ENCODE data around the gene STAC3. TPM values are rescaled to one million over a fixed set of nuclear protein-coding genes. Genes with fewer than 3 reads are reported as not detected.

Gene STAC3
- total and polyA plus RNA-seq, 9 of the 15 experiments (the other 6 are each of a cell fraction or from before 2014, with no cell fraction given) = 0.45 to 6.4 (median 3.3) TPM

GRCh38 chr12:57213763-57214397, 37.1 kb downstream of the STAC3 start:
- H3K4me1 ChIP-seq (replicated peaks in 1 of 2; ENCODE audit: control insufficient read depth in 2 of 2, insufficient read depth in 2 of 2, low read length in 2 of 2) = peaks cover 17 to 53% of the 10 kb centered on the region in 2 experiments; a peak in 4 of 5 replicates
- H2AFZ ChIP-seq (ENCODE audit: low read depth, low read length) = peak overlapping the region; percentile 87; the same call in 1 of the 2 replicates
- intact Hi-C loops (cut with micrococcal nuclease) = loop anchor here (1.0 to 2.0 kb wide), 3 partner anchors 25 to 239 kb away; no protein-coding TSS in a partner anchor

More at GRCh38 chr12:57213763-57214397, 37.1 kb downstream of the STAC3 start:
- peaks cover 26 to 72% of the 10 kb centered on the region in 2 experiments for H3K27me3 ChIP-seq (ENCODE audit: control insufficient read depth in 2 of 2, insufficient read depth in 2 of 2, low read length in 2 of 2)
- DNase-seq (ENCODE audit: extremely low read depth in 1 of 4, low spot score in 3 of 4) (no peak), FAIRE-seq (peak; percentile 11), ATAC-seq (no peak)
- H3K36me3 ChIP-seq (ENCODE audit: control insufficient read depth, insufficient read depth, low read length) = no peaks in the 10 kb centered on the region
- H3K4me2 ChIP-seq (ENCODE audit: insufficient read depth, low read length) = peak overlapping the region; percentile 48
- H3K9me3 ChIP-seq (replicated peaks; ENCODE audit: control insufficient read depth, insufficient read depth, low read depth, low read length) = no peaks in the 10 kb centered on the region
- peaks cover 3% of the 10 kb centered on the region for H3K9me1 ChIP-seq (ENCODE audit: control insufficient read depth, insufficient read depth, low read length)
- no peak overlapping the region; a peak in 1 of 4 replicates for H3K9ac ChIP-seq (ENCODE audit: insufficient read depth in 1 of 2, low read depth in 2 of 2, low read length in 2 of 2)
- H4K20me1 ChIP-seq (replicated peaks; ENCODE audit: control insufficient read depth, insufficient read depth, low read length) = peaks cover 17% of the 10 kb centered on the region; the same call in 1 of the 2 replicates
- TF ChIP-seq TGIF2 (CRISPR knock-in tag; IDR thresholded peaks at IDR 0.05) (no peak), NCOA1 (IDR thresholded peaks at IDR 0.05; ENCODE audit: low read depth) (no peak), IRF2 (CRISPR knock-in tag; IDR thresholded peaks at IDR 0.05) (no peak), ZNF311 (CRISPR knock-in tag; IDR thresholded peaks at IDR 0.05) (no peak), E2F5 (CRISPR knock-in tag; IDR thresholded peaks at IDR 0.05) (no peak), ZNF263 (CRISPR knock-in tag; IDR thresholded peaks at IDR 0.05; ENCODE audit: borderline replicate concordance) (no peak), HCFC1 (IDR thresholded peaks at IDR 0.05; ENCODE audit: low read depth, low read length) (no peak), TFAM (CRISPR knock-in tag; conservative IDR thresholded peaks at IDR 0.05) (no peak), CTBP1 (IDR thresholded peaks at IDR 0.05; ENCODE audit: borderline replicate concordance) (no peak), RB1 (IDR thresholded peaks at IDR 0.05; ENCODE audit: low read depth) (no peak), SLC30A9 (CRISPR knock-in tag; IDR thresholded peaks at IDR 0.05) (no peak), HDAC1 (IDR thresholded peaks at IDR 0.05) (0 out of 4 replicates have a peak, but pooled peaks of 1 of the 2 experiments have one; percentile 21), ESRRA (IDR thresholded peaks at IDR 0.05; ENCODE audit: borderline replicate concordance, low read depth) (no peak), ELF1 (tag; IDR thresholded peaks at IDR 0.05) (peak; percentile 77), BCOR (IDR thresholded peaks at IDR 0.05) (no peak), SMARCC2 (IDR thresholded peaks at IDR 0.05; ENCODE audit: low read depth) (no peak), TRIM24 (IDR thresholded peaks at IDR 0.05) (no peak), FOXP1 (CRISPR knock-in tag; IDR thresholded peaks at IDR 0.05) (no peak), ZNF764 (CRISPR knock-in tag; IDR thresholded peaks at IDR 0.05; ENCODE audit: low read depth) (no peak)
- TF ChIP-seq, protein P1, sequence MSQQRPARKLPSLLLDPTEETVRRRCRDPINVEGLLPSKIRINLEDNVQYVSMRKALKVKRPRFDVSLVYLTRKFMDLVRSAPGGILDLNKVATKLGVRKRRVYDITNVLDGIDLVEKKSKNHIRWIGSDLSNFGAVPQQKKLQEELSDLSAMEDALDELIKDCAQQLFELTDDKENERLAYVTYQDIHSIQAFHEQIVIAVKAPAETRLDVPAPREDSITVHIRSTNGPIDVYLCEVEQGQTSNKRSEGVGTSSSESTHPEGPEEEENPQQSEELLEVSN (IDR thresholded peaks at IDR 0.05; ENCODE audit: borderline replicate concordance in 1 of 2, extremely low read depth in 1 of 2, insufficient read depth in 1 of 2, insufficient read length in 1 of 2, low read depth in 1 of 2, low read length in 1 of 2, poor library complexity in 1 of 2, severe bottlenecking in 1 of 2) = no peak
- TF ChIP-seq, protein P2, sequence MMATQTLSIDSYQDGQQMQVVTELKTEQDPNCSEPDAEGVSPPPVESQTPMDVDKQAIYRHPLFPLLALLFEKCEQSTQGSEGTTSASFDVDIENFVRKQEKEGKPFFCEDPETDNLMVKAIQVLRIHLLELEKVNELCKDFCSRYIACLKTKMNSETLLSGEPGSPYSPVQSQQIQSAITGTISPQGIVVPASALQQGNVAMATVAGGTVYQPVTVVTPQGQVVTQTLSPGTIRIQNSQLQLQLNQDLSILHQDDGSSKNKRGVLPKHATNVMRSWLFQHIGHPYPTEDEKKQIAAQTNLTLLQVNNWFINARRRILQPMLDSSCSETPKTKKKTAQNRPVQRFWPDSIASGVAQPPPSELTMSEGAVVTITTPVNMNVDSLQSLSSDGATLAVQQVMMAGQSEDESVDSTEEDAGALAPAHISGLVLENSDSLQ (IDR thresholded peaks at IDR 0.05) = peak; percentile 51
- in situ Hi-C loops (cut with MboI) = no loop called here
- no peak overlapping the region for H3K4me3 ChIP-seq
- ChIA-PET CTCF (ENCODE audit: low intra/inter-chr PET ratio) (interaction anchor here (0.6 to 7.2 kb wide), 9 partner anchors 16 to 1926 kb away, joined by 3 to 186 read pairs (median 4); partner anchors contain the start of gene SHMT2), POLR2A (interaction anchor here (0.6 to 1.5 kb wide), 5 partner anchors 18 to 1788 kb away, joined by 3 to 5 read pairs (median 3); no protein-coding TSS in a partner anchor)
- no peaks in the 10 kb centered on the region for H3K79me2 ChIP-seq (ENCODE audit: control insufficient read depth, insufficient read depth, low read length)
- H3K27ac ChIP-seq (ENCODE audit: extremely low read depth, low read depth, low read length) = no peak overlapping the region
- no TSS peak for BruUV-seq (replicated peaks)
- 33% methylated on average over 4 of the region's 4 CpGs for whole genome bisulfite sequencing (ENCODE audit: insufficient coverage, low coverage, missing lambda C conversion rate)
